GM12891 (cell line): ENCODE measurements around the gene SLC26A11.

Experiments used
- PAX5 ChIP-seq: IDR thresholded peaks from 2 replicates; pipeline ENCODE4 v1.6.1; 2011; ENCODE audit warnings: low read length, moderate library complexity, mild to moderate bottlenecking; ENCODE audit not compliant: insufficient read depth, severe bottlenecking
- POLR2A ChIP-seq: IDR thresholded peaks from 2 replicates; pipeline ENCODE4 v1.6.1; 2011; ENCODE audit warnings: low read depth, low read length, control low read depth
- POLR2AphosphoS5 ChIP-seq: IDR thresholded peaks from 2 replicates; pipeline ENCODE4 v1.6.1; 2011; ENCODE audit warnings: low read depth, low read length, control low read depth
- SPI1 ChIP-seq: IDR thresholded peaks from 2 replicates; pipeline ENCODE4 v1.6.1; 2011; ENCODE audit warnings: low read depth, low read length, control low read depth
- TAF1 ChIP-seq: IDR thresholded peaks from 2 replicates; pipeline ENCODE4 v1.6.1; 2011; ENCODE audit warnings: low read depth, low read length, control low read depth

- no peak for TF ChIP-seq SPI1
- TF ChIP-seq POLR2A = no peak
- no peak for TF ChIP-seq TAF1
- no peak for TF ChIP-seq POLR2AphosphoS5
- no peak for TF ChIP-seq PAX5
Measured at GRCh38 chr17:80229011-80229410, 8.8 kb downstream of the SLC26A11 start.
